ENCODE measurements around the gene RABGAP1. TPM values are rescaled to one million over a fixed set of nuclear protein-coding genes. Genes with fewer than 3 reads are reported as not detected.

RABGAP1 gene
- total RNA-seq, 1 donor from 2014 or later, result 66.8 TPM

DNA sequence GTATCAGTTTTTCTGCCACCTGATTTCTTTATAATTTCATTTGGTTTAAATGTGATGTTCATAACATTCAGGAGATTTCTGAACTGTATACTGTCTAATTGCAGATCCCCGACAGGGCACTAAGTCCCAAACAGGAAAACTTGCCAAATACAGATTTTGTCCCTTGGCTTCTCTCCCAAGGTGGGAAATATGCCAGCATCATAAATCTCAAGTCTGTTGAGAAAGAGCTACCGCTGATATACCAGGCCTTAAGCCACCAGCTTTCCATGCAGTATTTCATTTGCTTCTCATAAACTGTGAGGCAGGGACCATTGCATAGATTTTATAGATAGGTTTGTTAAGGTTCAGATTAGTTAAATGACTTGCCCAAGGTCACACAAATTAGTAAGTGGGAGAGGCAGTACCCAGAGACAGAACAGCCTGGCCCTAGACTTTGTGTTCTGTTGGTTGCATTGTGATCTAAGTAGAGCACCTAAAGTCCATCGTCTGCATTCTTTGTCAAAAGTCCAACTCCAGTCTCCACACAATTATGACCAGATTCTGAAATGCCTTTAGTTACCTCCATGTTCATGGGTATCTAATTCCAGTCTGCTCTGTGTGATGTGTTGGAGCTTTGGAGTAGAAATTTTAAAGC lies 108.9 kb downstream of the RABGAP1 start:
- no peak for DNase-seq

DNA sequence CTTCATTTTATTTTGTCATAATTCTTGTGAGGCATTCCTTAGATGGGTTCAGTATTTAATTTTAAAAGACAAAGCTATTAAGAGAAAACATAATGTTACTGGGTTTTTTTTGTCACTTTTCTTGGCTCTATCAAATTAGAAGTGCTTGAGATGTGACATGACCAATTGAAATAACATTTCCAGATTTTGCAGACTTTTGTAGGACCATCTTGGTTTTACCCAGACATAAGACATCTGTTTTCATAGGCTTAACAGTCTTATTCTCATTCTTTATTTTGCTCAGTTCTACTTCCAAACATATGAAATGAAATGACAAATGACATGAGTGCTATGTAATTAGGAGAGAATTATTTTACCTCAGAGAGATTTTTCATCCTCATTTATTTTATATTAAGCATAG lies 112.2 kb downstream of the RABGAP1 start:
- no peak for DNase-seq

DNA sequence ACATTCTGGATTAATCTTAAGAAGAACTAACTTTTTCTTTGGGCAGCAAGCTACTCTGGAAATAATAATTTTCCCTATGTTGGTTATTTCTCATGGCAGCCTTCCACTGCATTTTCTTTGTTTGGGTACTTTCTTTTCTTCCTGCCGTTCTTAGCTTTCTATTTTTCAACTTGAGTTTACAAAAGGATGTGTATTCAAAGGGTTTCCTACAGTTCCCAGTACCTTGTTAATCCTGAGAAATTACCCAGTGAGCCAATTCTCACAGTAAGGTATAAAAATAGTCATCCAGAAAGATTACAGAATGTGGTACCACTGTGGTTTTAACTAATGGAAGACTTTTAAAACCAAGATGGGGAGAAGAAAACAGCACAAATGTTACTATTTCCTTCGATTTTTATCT lies 112.9 kb downstream of the RABGAP1 start:
- no peak for DNase-seq

DNA sequence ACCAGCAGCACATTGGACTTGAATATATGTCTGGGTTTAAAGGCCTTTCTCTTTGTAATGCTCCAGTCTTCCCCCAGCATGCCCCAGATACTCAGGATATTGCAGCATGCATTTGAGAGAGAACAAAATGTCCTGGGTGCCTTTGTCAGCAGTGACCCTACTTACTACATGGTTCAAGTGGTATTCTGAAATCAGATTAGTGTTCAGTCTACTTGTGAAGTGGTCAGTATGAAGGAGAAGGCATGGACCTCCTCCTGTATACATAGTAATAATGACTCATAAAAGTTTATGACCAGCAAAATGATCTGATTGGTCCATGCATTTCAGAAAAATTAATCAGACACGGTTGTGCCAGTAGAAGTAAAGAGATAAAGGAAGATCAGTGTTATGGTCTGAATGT lies 118.0 kb downstream of the RABGAP1 start:
- no peak for DNase-seq

DNA sequence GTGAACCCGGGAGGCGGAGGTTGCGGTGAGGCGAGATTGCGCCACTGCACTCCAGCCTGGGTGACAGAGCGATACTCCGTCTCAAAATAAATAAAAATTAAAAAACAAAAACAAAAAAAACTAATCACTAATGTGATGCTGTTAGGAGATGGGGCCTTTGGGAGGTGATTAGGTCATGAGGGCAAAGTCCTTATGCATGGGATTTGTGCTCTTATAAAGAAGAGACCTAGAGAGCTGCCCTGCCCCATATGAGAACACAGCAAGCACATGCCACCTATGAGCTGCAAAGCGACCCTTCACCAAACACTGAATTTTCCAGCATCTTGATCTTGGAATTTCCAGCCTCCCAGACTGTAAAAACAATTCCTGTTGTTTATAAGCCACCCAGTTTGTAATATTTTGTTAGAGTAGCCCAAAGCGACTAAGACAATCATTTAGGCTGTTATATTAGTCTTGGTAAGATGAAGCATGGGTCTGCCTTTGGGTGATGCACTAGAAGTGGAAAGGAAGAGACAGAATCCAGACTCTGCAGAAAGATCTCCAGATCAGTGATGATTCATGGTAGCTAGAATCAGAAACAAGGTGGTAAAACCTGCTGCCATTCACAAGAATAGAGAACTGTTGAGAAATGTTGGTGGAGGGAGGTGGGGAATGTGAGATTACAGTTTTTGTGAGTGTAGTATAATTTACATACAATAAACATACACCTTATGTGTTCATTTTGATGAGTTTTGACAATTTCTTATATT lies 118.8 kb downstream of the RABGAP1 start:
- no peak for DNase-seq

DNA sequence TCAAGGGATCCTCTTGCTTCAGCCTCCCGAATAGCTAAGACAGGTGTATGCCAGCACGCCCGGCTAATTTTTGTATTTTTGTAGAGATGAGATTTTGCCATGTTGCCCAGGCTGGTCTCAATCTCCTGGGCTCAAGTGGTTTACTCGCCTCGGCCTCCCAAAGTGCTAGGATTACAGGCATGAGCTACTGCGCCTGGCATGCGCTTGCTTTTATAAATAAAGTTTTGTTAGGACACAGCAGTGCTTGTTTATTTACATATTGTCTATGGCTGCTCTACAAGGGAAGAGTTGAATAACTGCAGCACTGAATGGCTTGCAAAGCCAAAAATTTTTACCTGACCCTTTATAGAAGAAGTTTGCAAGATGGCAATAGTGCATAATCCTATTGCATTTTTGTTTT lies 120.4 kb downstream of the RABGAP1 start:
- DNase-seq, result no peak

DNA sequence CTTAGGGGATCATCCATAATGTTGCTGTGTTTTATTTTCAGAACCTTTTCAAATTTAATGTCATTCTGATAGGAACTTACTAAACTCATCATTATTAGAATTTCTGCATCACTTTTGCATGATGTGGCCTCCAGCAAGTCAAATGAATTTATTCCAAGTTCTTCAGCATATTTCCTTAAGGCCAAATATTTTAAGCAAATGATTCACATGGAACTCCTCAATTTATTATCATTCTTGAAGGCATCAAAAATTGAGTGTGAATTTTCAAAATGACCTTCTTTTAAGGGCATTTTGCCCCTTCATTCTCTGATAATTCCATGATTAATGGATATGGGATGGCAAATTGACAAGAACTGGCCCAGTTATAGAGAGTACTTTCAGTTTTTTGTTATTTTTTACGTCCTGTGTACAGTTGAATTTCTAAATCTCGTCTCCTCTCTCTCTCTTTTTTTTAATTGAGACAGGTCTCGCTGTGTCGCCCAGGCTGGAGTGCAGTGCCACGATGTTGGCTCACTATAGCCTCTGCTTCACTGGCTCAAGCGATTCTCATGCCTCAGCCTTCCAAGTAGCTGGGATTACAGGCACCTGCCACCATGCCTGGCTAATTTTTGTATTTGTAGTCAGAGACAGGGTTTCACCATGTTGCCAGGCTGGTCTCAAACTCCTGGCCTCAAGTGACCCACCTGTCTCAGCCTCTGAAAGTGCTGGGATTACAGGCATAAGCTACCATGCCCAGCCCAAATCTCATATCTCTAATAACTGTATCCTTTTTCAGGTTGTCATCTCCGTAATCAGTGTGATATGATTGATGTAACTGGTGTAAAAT lies 121.7 kb downstream of the RABGAP1 start:
- no peak for DNase-seq

DNA sequence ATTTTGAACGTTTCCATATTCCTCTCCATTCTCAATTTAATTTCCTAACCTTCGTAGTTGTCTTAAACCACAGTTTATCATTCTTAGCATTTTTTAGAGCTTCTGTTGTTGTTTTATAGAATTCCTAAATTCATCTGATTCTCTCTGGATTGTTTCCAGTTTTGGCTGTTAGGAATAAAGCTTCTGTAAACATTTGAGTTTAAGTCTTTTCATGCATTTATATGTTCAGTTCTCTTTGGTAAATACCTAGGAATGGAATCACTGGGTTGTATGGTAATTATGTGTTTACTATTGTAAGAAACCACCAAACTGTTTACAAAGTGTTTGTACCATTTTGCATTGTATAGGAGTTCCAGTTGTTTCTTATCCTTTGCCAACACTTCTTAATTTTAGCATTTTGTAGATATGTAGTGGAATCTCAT lies 122.4 kb downstream of the RABGAP1 start:
- DNase-seq, result no peak

DNA sequence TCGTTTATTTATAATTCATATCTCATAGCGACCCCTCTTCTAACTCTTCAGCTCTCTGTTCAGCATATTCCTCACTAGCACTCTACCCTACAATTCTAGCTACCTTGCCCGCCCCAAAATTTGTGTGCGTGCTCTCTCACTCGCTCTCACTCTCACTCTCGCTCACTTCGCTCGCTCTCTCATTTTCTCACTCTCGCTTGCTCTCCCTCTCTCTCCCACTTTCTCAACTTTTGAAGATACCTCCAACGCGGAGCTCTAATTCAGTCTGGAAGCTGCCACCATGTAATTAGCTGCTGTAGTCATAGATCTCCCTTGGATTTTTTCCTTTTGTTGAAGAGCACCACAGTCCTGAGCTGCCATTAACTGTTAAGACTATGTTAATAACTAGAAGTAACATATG lies 123.1 kb downstream of the RABGAP1 start:
- DNase-seq, result no peak

DNA sequence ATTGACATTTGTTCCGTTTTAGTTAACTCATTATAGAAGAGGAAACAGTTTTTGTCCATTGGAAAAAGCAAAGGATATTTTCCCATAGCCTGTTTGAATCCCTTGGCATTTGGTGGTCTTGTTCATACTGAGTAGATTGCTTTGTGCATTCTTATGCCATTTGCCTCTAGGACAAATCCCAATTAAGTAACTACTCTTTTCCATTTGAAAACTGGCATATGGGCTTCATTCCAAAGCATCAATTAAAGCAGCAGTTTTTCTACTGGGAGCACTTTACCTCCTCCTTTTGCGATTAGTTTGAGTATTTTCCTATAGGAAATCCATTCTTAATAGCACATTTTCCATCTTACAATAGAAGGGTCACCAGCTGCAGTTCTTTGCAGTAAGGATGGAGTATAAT lies 123.9 kb downstream of the RABGAP1 start:
- DNase-seq, result no peak

DNA sequence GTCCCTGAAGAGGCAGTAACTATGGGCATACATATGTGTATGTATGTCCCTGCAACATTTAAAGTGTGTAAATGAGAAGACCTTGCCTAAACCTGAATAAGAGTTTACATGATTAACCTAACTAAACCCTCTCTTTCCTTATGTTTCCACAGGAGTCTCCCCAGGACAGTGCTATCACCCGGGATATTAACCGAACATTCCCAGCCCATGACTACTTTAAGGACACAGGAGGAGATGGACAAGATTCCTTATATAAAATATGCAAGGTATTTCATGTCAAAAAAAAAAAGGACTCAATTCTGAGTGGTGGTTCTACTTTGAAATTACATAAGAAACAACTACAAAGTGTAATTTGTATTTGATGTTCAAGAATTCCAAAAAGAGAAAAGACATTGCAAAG lies 124.4 kb downstream of the RABGAP1 start:
- no peak for DNase-seq

DNA sequence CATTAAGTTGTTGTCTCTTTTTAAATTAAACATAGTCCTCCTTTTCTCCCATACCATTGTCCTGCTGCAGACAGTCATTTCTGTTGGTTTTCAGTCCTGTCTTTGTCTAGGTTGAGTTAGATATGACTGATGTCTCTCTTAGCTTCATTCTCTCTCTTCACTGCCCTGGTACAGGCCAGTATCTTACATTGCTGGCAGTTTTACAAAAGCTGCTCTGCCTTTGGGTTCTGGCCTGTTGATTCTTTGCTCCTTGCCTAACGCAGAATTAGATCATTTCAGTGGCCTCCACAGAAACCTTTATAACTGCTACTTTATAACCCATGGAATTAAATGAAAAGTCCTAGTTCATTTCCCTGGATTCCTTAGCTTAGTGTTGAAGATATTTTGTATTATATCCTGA lies 126.3 kb downstream of the RABGAP1 start:
- no peak for DNase-seq

DNA sequence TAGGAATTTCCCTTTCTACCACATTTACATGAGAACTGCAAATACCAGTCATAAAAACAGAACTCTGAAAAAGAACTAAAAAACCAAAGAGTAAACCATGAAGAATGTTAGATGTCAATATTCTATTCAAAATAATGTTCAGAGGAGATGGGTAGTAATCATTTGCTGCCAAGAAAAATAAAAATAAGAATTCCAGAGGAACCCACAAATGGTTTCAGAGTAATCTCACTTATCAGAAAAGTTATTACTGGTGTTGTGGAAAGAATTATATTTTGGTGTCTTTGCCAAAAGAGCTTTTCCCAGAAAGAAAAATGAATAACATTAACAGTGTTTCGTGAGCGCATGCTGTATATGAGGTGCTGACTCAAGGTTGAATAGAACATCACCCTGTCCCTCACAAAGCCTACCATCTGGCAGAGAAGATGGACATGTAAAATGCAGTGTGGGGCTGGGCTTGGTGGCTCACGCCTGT lies 128.2 kb downstream of the RABGAP1 start:
- DNase-seq, result peak; percentile 57

DNA sequence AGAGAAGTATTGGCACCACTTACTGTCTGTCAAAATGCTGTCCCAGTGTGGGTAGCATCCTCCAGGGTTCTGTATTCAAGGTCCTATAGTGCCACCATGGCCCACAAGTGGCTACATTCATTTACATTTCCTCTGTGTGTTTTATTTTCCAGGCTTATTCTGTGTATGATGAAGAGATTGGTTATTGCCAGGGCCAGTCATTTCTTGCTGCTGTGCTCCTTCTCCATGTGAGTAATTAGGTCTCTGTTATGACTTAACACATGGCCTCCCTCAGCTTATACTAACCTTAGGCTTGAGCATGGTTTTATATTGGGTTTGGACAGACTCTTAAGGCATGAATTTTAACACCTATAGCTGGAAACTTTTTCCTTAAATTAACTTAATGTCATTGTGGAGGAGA lies 129.4 kb downstream of the RABGAP1 start:
- no peak for DNase-seq

DNA sequence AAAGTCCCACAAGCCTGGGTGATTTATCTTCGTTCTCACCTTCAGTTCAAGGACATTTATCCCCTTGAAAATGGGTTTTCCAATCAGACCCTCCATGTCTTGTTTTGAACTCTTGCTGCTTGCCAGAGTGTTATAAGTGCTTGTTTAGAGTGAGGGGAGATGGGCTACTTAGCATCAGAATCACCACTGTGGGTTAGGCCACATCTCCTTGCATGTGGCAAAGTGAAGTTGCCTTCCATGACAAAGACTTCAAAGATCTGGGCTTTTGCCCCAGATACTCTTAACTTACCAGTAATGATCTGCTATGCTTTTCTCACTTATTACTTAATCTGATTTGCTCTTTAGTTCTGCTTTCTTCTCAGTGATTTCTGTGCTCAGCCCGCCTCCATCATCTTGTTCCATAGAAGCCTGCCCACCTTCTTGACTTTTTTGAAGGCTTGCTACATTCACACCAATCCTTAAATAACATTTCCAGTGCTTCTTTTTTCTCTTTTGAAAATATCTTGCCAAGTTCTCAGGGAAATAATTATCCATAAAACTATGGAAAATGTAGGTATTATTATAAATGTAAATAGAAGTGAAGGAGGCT lies 131.7 kb downstream of the RABGAP1 start:
- no peak for DNase-seq

DNA sequence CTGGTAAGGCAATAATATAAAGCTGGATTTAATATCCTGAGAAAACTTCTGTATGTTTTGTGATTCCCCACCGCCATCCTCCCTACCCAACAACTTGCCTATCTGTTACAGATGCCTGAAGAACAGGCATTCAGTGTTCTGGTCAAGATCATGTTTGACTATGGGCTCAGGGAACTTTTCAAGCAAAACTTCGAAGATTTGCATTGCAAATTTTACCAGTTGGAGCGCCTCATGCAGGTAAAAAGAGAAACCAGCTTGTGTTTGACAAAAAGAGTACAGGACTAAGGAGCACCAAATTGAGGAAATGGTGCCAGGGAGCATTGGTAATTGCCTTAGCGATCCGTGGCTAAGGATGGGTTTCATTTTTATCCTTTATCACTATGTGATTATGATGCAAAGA lies 132.6 kb downstream of the RABGAP1 start:
- DNase-seq, result no peak

DNA sequence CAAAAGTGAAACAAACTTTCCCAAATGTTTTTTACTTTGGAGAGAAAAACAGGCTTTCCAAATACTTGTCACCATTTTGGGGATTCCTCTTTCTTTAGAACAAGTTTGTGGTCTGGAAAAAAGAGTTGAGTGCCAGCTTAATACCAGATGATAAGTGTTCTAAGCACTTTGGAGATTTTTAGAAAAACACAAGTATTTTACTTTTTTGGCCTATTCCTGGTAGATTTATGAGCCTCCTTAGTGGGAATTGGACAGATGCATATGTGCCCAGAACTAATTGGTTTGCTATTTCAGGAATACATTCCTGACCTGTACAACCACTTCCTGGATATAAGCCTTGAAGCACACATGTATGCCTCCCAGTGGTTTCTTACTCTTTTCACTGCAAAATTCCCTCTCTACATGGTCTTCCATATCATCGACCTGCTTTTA lies 133.2 kb downstream of the RABGAP1 start:
- DNase-seq, result peak; percentile 35

DNA sequence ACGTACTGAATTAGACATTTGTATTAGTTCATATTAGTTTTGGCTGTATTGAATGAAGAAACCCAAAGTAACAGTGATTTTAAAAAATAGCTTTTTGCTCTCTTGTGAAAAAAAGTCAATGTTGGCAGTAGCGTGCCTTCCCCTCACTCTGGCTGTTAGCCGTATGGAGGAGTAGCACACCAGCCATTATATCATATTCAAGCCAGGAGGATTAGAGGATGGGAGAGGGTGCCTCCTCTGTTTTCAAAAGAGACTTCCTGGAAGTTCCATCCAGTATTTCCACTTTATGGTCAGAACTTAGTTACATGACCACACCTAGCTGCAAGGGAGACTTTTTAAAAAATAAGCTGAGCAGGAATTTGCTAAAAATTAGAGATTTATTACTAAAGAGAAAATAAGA lies 133.8 kb downstream of the RABGAP1 start:
- no peak for DNase-seq

DNA sequence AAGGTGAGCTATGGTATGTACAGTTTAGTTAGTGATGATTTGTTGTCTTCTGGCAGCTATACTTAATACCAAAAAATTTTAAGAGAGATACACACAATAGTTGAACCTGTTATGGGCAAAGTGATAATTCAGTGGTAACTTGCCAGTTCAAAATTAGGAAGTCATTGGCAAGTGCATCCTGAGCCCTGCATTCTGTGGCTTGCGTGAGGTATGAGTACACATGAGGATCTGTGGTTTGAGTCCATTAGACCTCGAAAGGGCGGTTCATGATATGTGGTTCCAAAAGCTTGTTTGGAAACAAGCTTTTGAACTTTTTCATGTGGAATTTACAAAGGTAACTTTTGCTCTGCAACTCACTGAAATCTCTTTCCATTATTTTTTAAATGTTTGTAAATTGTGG lies 139.6 kb downstream of the RABGAP1 start:
- DNase-seq, result no peak

DNA sequence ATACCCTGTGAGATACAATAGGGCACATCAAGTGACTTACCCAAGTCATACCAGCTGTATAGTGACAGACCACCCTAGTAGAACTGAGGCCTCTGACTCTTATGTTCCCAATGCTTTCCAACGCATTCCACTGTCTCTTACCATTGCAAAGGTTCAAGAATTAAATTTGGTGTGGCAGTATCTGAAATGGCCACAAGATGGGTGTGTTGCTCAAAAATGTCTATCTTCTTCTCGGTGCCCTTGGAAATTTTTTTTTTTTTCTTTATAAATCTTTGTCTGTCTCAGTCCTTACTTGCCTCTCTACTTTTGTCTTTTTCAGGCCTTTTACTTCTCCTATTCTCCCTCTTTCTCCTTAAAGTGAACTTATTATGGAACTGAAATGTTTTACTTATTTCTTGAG lies 141.0 kb downstream of the RABGAP1 start:
- DNase-seq, result no peak

DNA sequence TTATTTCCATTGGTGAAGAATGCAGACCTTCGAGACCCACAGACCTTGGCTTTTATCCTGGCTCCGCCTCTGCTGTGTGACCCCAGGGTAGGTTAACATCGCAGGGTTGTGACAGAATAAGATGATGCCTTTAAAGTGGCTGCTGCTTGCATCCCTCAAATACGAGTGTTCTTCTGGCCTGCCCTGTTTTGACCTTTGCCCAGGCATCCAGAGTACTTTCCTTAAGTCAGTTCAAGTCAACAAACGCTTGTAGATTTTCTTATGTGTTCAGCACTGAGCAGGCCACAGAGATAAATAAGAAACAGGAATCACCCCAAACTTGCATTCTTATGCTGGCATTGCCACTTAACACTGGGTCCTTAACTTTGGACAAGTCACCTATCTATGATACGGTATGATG lies 142.9 kb downstream of the RABGAP1 start:
- no peak for DNase-seq

DNA sequence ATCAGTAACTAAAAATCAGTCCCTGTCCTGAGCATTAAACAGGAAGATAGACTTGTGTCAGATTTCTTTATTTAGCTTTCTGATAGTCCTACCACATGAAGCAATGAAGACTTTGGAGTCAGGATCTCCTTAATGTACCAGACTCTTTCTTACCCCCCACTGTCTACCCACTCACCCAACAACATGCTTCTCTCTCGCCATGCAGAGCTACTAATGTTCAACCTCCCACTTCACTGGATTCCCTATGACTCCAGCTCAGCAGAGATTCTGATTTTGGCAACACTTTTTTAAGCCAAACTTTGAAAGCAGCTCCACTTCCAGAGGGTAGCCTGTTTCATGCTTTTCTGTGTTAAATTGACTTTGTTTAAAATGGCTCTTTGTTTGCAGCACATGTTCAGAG lies 143.4 kb downstream of the RABGAP1 start:
- no peak for DNase-seq

DNA sequence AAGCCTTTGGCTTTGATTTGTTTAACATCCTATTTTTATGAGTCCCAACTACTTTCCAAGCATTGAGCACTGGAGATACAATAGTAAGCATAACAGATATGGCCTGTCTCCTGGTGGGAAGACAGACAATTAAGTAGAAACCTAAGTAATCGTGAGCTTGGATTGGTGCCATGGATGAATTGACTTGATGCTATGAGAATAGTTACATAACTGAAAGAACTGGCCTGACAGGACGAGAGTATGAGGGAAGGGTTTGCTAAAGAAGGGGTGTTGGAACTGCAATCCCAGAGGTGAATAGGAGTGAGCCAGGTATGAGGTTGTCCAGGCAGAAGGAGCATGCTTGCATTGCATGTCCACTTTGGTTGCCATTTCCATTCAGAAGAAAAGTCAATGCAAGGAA lies 145.1 kb downstream of the RABGAP1 start:
- no peak for DNase-seq

All from skin of body (tissue), 2 donors.